HG03575 (cell line): ENCODE measurements around the gene THBS2.
"Not testable (repeated sequence)": the region's sequence is repeated elsewhere in the genome, so short reads cannot be mapped to it uniquely, and the experiment has no call there.

Source experiments
- ATAC-seq: cut with Tn5 transposase; IDR thresholded peaks from one replicate; pipeline ENCODE4 v1.9.1; 2021; ENCODE audit not compliant: unreplicated experiment, insufficient number of reproducible peaks, low FRiP score; ENCODE audit errors: extremely low read depth

The THBS2 gene

DNA sequence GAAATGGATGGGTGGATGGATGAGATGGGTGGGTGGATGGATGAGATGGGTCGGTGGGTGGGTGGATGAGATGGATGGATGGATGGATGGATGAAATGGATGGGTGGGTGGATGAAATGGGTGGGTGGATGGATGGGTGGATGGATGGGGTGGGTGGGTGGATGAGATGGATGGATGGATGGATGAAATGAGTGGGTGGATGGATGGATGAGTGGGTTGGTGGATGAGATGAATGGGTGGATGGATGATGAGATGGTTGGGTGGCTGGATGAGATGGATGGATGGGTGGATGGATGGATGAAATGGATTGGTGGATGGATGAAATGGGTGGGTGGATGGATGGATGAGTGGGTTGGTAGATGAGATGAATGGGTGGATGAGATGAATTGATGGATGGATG, 35.7 kb downstream of the THBS2 start:
- ATAC-seq: no peak

DNA sequence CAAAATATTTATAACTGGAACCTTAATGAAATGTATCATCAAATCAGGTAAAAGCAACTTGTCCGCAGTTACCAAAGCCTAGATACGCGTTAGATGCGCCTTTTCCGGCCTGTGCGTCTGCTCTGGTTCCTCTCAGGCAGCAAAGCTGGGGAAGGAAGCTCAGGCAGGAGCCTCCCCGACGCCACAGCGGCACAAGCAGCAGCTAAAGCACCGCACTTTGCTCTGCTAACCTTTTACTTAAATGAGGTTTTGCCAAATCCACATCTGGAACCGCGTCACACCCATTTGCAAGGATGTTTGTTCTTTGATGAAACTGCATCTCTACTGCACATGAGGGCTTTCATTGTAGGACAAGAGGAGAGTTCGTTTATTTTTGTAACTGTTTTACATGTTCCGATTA, 36.8 kb downstream of the THBS2 start:
- no peak for ATAC-seq

DNA sequence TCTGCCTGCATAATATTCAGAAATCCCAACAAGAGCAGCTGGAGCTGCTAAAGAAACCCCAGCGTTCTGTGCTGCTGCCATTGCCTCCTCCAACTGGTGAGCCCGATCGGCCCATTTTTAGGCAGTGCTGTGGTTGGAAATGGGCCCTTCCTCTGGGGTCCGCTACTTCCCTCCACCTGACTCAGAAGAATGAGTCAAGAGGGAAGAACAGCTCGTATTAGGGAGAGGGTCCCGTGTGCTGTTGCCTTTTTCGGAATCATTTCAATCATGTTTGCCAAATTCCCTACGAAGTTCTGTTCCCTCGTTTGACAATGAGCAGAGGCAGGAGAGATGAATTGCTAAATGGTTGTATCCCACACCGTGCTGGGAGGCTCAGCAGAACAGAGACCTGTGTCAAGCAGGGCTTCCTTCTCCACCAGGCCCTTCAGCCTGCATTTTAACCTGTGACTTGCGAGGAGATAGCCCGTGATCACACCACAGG, 38.4 kb downstream of the THBS2 start:
- ATAC-seq: no peak

DNA sequence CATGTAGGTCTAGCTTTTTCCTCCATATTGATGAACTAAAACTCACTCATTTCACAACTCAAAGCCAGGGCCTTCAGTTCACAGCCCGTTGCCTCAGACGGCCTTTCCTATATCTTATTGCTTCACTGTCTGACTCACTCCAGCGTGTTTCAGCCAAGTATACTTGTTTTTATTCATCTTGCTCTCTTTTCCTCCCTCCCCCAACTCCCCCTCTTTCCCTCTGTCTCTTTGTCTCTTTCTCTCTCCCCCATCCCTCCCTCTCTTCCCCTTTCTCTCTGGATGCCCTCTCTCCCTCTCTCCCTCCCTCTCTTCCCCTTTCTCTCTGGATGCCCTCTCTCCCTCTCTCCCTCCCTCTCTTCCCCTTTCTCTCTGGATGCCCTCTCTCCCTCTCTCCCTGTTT, 38.9 kb downstream of the THBS2 start:
- ATAC-seq: not testable (repeated sequence)

DNA sequence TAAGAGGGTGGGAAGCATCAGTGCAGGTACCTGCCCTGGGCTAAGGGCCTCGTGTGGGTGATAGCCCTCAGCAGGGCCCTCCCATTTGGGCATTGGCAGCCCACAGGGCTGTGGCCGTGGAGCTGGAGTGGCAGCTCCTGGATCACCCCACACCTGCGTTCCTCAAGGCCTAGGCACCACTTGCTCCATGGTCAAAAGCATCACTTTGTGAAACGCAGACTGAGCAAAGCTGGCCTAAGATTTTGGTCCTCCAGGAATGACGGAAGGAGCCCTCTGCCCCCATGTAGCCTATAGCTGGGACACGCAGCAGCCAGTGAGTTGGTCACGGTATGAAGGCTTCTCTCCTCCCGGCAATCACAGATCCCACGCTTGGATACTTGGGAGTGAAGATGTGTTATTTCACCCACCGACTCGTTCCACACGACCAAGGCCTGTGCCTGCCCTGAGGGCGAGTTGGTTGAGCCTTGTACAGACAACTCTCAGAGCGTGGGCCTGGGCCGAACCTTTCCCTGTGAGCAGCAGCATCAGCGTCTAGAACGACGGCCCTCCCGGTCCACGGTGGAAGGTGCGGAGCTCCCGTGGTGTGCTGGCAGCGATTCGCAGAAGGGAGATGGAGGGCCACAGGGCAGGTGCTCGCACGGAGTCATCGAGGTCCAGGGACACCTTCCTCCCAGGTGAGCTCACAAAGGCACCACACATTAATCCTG, 39.7 kb downstream of the THBS2 start:
- ATAC-seq: no peak

GRCh38 chr6:169212897-169213813, 40.5 kb downstream of the THBS2 start:
- peak; percentile 95 for ATAC-seq

DNA sequence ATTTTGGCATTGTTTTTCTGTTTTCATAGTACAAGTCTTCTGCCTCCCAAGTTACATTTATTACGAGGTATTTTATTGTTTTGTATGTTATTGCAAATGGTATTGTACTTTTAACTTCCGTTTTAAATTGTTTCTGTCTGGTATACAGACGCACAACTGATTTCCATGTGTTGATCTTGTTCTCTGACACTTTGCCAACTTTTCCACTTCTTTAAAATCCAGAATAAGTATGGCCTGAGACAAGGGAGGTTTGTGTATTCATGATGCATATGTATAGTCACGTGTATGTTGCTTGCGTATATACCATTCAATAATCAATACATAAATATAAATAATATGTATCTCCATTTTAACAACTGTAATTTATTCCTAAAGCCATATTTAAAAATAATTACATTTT, 41.2 kb downstream of the THBS2 start:
- ATAC-seq: no peak

DNA sequence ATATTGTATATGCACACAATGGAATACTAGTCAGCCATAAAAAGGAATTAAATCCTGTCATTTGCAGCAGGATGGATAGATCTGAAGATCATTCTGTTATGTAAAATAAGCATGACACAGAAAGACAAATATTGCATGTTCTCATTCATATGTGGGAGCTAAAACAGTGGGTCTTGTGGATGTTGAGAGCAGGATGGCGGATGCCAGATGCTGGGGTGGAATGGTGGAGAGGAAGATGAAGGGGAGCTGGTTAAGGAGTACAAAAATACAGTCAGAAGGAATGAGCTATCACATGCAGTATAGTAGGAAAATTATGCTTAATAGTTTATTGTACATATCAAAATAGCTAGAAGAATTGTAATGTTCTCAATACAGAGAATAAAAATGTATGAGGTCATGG, 41.8 kb downstream of the THBS2 start:
- no peak for ATAC-seq

DNA sequence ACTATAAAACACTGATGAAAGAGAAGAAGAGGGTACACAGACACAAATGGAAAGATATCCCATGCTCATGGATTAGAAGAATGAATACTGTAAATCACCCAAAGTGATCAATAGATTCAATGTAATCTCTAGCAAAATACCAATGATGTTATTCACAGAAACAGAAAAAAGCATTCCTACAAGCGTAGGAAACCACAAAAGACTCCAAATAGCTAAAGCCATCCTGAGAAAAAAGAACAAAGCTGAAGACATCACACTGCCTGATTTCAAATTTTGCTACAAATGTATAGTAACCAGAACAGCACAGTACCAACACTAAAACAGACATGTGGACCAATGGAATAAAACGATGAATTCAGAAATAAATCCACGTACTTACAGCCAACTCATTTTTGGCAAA, 43.0 kb downstream of the THBS2 start:
- no peak for ATAC-seq

GRCh38 chr6:169208011-169208410, 45.6 kb downstream of the THBS2 start:
- ATAC-seq: no peak

- ATAC-seq: no peak
Observed at GRCh38 chr6:169207482-169207881, 46.2 kb downstream of the THBS2 start.

DNA sequence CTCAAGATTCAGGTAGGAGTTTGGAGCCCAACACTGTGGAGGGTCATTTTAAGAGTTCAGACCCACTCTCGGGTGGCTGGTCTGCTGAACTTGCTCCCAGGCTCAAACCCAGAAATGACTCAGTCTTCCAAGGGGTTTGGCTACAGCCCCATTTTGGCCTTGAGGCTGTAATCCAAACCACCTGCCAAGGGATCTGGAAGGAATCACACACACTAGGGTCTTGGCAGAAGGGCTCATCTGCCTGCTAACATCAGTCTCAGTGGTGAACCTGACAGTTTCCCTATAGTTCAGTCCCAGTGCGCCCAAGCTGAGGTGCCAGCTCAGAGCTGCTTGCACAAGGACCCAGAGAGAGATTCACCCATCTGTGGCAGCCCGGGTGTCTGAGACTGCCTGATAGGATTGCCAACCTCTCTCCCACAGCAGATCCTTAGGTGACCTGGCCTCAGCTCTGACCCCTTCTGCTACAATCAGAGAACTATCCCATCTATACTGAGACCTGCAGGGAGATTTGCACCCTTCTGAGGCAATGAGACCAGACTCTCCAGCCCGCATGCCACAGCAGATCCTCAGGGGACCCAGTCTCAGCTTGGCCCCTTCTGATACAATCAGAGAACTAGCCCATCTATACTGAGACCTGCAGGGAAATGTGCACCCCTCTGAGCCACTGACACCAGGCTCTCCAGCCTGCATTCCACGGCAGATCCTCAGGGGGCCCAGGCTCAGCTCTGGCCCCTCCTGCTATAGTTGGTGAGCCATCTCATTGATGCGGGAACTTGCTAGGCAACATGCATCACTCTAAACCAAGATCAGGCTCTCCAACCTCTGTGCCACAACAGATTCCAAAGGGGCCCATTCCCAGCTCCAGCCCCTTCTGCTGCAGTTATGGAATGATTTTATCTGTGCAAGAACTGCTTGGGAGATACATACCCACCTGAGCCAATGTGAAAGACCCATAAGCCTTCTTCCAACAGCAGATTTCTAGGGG, 48.2 kb downstream of the THBS2 start:
- no peak for ATAC-seq

DNA sequence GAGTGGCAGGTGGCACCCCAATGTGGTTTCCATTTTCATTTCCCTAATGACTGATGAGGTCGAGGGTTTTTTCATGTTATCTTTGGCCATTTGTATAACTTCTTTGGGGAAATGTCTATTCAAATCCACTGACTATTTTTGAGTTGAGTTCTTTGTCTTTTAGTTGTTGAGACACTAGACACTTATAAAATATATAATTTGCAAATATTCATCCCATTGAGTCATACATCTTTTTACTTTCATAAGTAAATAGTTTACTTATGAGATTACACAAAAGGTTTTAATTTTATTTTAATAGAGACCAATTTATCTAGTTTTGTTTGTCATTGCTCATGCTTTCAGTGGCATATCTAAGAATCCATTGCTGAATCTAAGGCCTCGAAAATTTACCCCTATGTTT, 49.5 kb downstream of the THBS2 start:
- ATAC-seq: no peak

DNA sequence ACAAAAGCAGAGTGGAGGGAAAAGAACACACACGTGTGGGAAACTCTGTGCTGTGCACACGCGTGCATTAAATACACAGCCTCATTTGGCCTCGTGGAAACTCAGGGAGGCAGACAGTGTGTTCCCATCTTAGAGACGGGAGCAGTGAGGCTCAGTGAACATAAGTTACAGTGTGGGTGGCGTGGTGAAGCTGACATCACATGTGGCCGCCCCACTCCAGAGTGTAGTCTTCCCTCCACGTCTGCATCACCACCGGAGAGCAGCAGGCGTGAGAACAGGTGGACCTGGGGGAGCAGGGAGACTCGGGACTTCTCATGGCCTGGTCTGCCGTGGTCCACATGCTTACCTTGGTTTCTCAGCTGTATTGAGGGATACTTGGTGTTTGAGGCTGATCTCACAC, 51.7 kb downstream of the THBS2 start:
- ATAC-seq: no peak

DNA sequence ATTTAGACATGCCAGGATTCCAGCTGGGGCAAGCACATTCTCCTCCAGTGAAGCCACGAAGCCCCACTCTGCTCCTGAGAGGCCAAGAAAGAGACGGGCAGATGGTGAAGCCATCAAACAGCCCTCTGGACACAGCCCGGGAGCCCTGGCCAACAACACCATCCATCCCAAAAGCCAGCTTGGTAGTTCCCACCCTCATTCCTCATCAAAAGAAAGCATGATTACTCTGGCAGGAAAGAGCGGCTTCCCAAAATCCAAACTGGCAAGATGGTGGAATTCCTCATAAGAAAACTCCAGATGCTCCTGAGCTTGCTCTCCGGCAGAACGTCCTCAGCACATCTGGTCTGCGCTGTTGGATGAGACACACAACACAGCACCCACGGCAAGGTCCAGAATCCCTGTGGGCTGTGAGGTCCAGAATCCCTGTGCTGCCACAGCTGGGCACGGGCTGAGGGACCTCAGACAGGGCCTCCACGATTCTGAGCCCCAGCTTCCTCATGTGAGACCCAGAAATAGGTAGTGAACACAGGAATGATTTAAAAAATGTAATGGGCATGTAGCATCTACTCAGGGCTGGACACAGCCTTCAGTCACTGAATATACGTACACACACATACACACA, 52.6 kb downstream of the THBS2 start:
- ATAC-seq: no peak

DNA sequence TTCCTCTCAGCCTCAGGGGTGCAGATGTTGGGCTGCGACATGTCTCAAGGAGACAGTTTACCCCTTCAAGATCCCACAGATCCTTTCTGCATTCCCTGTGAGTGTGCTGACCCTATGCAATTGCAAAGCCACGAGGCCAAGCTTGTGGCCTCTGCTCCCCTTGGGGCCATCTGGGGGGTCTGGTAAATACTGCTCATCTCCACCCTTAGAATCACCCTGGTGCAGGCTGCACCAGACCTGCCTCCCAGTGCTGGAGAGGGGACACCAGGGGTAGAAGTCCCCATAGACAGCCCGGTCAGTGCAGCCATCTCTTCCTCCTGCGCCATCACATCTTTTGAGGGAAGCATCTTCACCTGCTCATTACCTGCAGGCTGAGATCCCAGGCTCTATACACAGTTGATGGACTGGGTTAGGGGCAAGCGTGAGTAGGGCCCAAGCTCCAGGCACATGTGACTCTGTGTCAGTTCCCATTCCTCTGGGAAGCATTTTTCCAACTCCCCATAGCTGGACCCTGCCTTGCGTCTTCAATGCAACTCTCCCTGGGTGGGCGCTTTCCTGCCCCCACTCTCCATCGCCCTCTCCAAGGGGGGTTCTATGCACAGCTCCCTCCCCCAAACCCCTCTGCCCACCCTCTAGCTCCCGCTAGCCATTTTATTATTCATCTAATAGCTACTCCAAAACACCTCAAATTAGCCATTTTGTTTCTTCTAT, 53.9 kb downstream of the THBS2 start:
- ATAC-seq: no peak

DNA sequence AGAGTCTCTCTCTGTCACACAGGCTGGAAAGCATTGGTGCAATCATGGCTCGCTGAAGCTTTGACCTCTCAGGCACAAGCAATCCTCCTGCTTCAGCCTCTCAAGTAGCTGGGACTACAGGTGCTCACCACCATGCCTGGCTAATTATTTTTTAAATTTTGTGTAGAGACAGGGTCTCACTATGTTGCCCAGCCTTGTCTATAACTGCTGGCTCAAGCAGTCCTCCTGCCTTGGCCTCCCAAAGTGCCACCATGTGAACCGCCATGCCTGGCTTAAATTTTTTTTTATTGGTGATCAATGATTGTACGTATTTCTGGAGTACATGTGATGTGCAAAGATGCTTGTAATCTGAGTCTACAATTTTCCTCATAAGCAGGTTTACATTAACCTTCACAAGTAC, 54.8 kb downstream of the THBS2 start:
- ATAC-seq: no peak

DNA sequence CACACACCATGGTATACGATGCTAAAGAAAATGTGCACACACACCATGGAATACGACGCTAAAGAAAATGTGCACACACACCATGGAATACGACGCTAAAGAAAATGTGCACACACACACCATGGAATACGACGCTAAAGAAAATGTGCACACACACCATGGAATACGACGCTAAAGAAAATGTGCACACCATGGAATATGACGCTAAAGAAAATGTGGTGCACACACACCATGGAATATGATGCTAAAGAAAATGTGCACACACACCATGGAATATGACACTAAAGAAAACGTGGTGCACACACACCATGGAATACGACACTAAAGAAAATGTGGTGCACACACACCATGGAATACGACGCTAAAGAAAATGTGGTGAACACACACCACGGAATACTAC, 55.7 kb downstream of the THBS2 start:
- not testable (repeated sequence) for ATAC-seq
